Measurements from ENCODE around the gene KLHL25.

KLHL25 gene

DNA sequence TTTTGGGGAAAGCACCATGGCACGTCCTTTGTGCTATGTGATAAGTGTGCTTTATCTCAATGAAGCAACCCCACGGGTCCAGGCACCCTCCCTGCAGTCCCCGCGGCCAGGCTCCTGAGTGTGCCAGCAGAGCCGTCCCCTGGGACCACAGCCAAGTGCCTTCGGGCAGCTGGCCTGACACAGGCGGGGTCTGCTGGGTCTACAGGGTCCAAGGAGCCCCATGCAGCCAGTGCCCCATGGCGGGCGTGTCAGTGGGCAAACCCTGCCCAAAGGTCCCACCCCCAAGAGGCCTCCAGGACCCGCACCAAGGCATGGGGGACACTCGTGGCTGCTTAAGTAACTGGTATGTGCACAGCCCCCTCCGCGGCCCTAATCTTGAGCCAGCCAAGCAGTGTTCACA lies 35.3 kb downstream of the KLHL25 start:
- H3K27ac ChIP-seq (ENCODE audit: low read depth, low read length) = no peak overlapping the region
- H3K4me3 ChIP-seq (ENCODE audit: low read depth, low read length) = no peak overlapping the region
- no peaks in the 10 kb centered on the region for H3K79me2 ChIP-seq (ENCODE audit: control insufficient read depth, insufficient read depth, low read length, unreplicated experiment)
- H3K27me3 ChIP-seq (ENCODE audit: insufficient read depth, low read length) = no peaks in the 10 kb centered on the region
- H2AFZ ChIP-seq (ENCODE audit: low read length, unreplicated experiment) = no peak overlapping the region
- H3K4me1 ChIP-seq (ENCODE audit: control insufficient read depth, insufficient read depth, low read length, unreplicated experiment) = peaks cover 3% of the 10 kb centered on the region
- H3K36me3 ChIP-seq (ENCODE audit: insufficient read depth, low read length) = no peaks in the 10 kb centered on the region

DNA sequence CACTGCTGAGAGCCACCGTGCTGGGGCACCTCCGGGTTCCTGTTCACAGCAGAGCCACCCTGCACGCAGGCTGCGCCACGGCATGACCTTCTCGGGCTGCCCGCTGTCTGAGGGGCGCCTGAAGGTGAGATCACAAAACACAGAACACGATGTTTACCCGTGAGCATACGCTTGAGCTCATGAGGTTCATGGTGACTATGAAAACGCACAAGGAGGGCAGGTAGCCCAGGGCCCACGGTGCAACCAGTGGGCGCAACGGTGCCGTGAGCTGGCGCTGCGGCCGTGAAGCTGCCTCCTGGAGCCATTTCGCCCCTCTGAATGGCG lies 36.1 kb downstream of the KLHL25 start:
- Histone ChIP-seq H3K36me3 (ENCODE audit: insufficient read depth, low read length) (no peaks in the 10 kb centered on the region), H3K4me3 (ENCODE audit: low read depth, low read length) (no peak overlapping the region), H3K27ac (ENCODE audit: low read depth, low read length) (no peak overlapping the region), H3K27me3 (ENCODE audit: insufficient read depth, low read length) (no peaks in the 10 kb centered on the region), H3K4me1 (ENCODE audit: control insufficient read depth, insufficient read depth, low read length, unreplicated experiment) (no peaks in the 10 kb centered on the region), H3K79me2 (ENCODE audit: control insufficient read depth, insufficient read depth, low read length, unreplicated experiment) (no peaks in the 10 kb centered on the region), H2AFZ (ENCODE audit: low read length, unreplicated experiment) (no peak overlapping the region)

- H3K4me1 ChIP-seq (ENCODE audit: control insufficient read depth, insufficient read depth, low read length, unreplicated experiment) = no peaks in the 10 kb centered on the region
- H3K4me3 ChIP-seq (ENCODE audit: low read depth, low read length) = no peak overlapping the region
- H3K27me3 ChIP-seq (ENCODE audit: insufficient read depth, low read length) = no peaks in the 10 kb centered on the region
- no peak overlapping the region for H3K27ac ChIP-seq (ENCODE audit: low read depth, low read length)
- no peaks in the 10 kb centered on the region for H3K36me3 ChIP-seq (ENCODE audit: insufficient read depth, low read length)
- no peak overlapping the region for H2AFZ ChIP-seq (ENCODE audit: low read length, unreplicated experiment)
- H3K79me2 ChIP-seq (ENCODE audit: control insufficient read depth, insufficient read depth, low read length, unreplicated experiment) = no peaks in the 10 kb centered on the region
Measured at GRCh38 chr15:85757939-85758654, 36.6 kb downstream of the KLHL25 start.

DNA sequence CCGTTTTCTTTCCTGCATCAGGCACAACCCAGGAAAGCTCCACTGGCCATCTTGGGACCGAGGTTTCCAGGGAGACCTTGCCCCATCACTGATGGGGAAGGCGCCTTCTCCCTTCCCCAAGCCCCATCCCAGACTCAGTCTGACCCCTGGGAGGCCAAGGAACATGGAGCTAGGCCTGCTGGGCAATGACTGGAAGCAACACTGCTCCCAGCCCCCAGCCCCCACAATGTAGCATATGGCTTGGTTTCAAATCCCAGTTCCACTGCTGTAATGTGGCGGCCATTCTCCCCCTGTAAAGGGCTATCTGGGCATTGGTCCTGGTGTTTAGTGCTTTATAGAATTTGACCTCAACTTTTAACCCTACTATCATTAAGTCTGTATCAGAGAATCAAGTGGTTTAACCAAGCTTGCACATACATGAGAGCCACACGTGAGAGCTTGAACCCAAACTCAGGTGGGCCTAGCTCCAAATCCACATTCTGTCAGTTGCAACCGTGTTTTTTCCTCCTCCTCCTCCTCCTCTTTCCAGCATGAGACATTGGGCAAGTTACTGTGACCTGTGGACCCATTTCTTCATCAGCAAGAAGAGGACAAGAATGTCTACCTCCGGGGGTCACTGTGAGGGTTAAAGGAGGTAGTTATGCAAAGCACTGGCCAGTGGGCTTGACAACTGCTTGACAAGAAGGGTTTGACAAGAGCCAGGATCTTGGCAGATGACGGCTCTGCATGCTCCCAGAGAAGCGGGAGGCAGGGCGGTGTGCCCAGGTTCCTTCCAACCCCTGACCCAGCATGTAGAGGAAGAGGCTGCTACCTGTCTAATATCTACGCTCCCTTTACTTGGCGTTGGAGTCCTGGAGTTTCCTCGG lies 37.4 kb downstream of the KLHL25 start:
- H3K36me3 ChIP-seq (ENCODE audit: insufficient read depth, low read length) = no peaks in the 10 kb centered on the region
- H3K4me3 ChIP-seq (ENCODE audit: low read depth, low read length) = no peak overlapping the region
- no peak overlapping the region for H2AFZ ChIP-seq (ENCODE audit: low read length, unreplicated experiment)
- H3K27me3 ChIP-seq (ENCODE audit: insufficient read depth, low read length) = no peaks in the 10 kb centered on the region
- H3K27ac ChIP-seq (ENCODE audit: low read depth, low read length) = no peak overlapping the region
- no peaks in the 10 kb centered on the region for H3K4me1 ChIP-seq (ENCODE audit: control insufficient read depth, insufficient read depth, low read length, unreplicated experiment)
- H3K79me2 ChIP-seq (ENCODE audit: control insufficient read depth, insufficient read depth, low read length, unreplicated experiment) = no peaks in the 10 kb centered on the region

DNA sequence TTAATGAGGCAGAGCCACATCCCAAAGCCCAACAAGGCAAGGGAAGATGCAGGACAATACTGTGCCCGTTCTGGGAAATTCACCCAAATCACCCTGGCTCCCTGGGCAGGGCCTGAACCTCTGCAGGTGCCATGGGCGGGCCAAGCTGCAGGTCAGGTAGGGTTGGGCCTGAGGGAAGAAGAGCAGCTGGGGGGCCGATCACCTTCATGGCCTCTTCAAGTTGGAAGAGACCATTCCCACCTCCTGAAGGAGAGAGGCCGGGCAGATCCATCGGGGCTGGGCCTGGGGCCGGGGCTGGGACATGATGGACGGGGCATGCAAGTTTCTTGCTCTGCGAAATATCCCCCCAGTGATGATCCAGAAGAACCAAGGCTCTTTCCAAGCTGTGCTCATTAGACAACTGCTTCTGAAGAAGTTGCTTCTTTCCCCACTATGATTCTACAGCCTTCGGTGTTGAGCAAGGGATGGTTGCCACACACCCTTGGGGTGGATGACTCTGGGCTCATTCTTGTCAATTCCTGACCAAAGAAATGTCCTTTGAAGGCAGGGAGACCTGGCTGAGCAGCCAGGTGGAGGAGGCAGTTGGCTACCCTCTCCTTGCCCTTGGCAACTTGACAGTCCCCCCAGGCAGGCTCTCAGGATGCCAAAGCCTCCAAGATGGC lies 38.2 kb downstream of the KLHL25 start:
- no peaks in the 10 kb centered on the region for H3K4me1 ChIP-seq (ENCODE audit: control insufficient read depth, insufficient read depth, low read length, unreplicated experiment)
- H3K36me3 ChIP-seq (ENCODE audit: insufficient read depth, low read length) = no peaks in the 10 kb centered on the region
- H2AFZ ChIP-seq (ENCODE audit: low read length, unreplicated experiment) = no peak overlapping the region
- no peak overlapping the region for H3K4me3 ChIP-seq (ENCODE audit: low read depth, low read length)
- no peaks in the 10 kb centered on the region for H3K27me3 ChIP-seq (ENCODE audit: insufficient read depth, low read length)
- H3K79me2 ChIP-seq (ENCODE audit: control insufficient read depth, insufficient read depth, low read length, unreplicated experiment) = no peaks in the 10 kb centered on the region
- H3K27ac ChIP-seq (ENCODE audit: low read depth, low read length) = no peak overlapping the region

DNA sequence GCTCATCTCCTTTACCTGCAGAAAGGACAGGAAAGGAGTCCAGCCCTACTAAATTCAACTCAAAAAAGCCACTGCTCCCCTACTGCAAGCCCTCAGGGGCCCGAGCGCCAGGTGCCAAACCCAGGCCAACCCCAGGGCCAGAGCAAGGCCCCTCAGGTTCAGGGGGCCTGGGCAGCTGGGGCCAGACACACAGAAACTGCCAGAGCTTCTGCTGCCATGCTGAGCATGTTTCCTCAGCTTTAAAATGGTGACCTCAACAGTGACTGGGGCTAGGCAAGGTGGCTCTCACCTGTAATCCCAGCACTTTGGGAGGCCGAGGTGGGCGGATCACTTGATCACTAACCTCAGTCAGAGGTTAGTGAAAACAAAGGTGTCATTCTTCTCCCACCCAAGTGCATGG lies 38.8 kb downstream of the KLHL25 start:
- H3K4me3 ChIP-seq (ENCODE audit: low read depth, low read length) = no peak overlapping the region

GRCh38 chr15:85755471-85755870 lies 39.3 kb downstream of the KLHL25 start:
- no peaks in the 10 kb centered on the region for H3K4me1 ChIP-seq (ENCODE audit: control insufficient read depth, insufficient read depth, low read length, unreplicated experiment)
- no peak overlapping the region for H2AFZ ChIP-seq (ENCODE audit: low read length, unreplicated experiment)
- no peaks in the 10 kb centered on the region for H3K27me3 ChIP-seq (ENCODE audit: insufficient read depth, low read length)
- H3K27ac ChIP-seq (ENCODE audit: low read depth, low read length) = no peak overlapping the region
- no peaks in the 10 kb centered on the region for H3K79me2 ChIP-seq (ENCODE audit: control insufficient read depth, insufficient read depth, low read length, unreplicated experiment)
- no peak overlapping the region for H3K4me3 ChIP-seq (ENCODE audit: low read depth, low read length)
- H3K36me3 ChIP-seq (ENCODE audit: insufficient read depth, low read length) = no peaks in the 10 kb centered on the region

More for the DNA sequence above, 38.8 kb downstream of the KLHL25 start:
- H2AFZ ChIP-seq (ENCODE audit: low read length, unreplicated experiment) = no peak overlapping the region
- H3K4me1 ChIP-seq (ENCODE audit: control insufficient read depth, insufficient read depth, low read length, unreplicated experiment) = no peaks in the 10 kb centered on the region
- H3K36me3 ChIP-seq (ENCODE audit: insufficient read depth, low read length) = no peaks in the 10 kb centered on the region
- no peaks in the 10 kb centered on the region for H3K27me3 ChIP-seq (ENCODE audit: insufficient read depth, low read length)
- H3K79me2 ChIP-seq (ENCODE audit: control insufficient read depth, insufficient read depth, low read length, unreplicated experiment) = no peaks in the 10 kb centered on the region
- no peak overlapping the region for H3K27ac ChIP-seq (ENCODE audit: low read depth, low read length)

DNA sequence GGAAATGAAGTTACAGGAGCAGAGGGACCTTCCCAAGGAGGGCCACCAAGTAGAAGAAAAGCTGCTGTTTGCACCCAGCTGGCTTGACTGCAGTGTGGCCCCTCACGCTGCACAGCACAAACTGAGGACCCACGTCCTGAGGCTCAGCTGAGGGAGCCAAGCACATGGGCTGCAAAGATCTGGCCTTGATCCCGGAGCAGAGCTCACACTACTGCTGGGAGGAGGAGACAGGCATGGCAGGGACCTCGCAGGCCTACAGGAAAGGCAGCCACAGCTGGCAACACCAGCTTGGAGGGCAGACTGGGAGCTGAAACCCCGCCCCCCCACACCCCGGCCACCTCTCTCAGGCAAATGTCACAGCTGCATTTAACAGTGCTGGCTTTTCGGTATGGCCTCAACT lies 39.7 kb downstream of the KLHL25 start:
- no peaks in the 10 kb centered on the region for H3K4me1 ChIP-seq (ENCODE audit: control insufficient read depth, insufficient read depth, low read length, unreplicated experiment)
- no peak overlapping the region for H3K27ac ChIP-seq (ENCODE audit: low read depth, low read length)
- no peak overlapping the region for H3K4me3 ChIP-seq (ENCODE audit: low read depth, low read length)
- no peaks in the 10 kb centered on the region for H3K36me3 ChIP-seq (ENCODE audit: insufficient read depth, low read length)
- H2AFZ ChIP-seq (ENCODE audit: low read length, unreplicated experiment) = no peak overlapping the region
- no peaks in the 10 kb centered on the region for H3K79me2 ChIP-seq (ENCODE audit: control insufficient read depth, insufficient read depth, low read length, unreplicated experiment)
- no peaks in the 10 kb centered on the region for H3K27me3 ChIP-seq (ENCODE audit: insufficient read depth, low read length)

DNA sequence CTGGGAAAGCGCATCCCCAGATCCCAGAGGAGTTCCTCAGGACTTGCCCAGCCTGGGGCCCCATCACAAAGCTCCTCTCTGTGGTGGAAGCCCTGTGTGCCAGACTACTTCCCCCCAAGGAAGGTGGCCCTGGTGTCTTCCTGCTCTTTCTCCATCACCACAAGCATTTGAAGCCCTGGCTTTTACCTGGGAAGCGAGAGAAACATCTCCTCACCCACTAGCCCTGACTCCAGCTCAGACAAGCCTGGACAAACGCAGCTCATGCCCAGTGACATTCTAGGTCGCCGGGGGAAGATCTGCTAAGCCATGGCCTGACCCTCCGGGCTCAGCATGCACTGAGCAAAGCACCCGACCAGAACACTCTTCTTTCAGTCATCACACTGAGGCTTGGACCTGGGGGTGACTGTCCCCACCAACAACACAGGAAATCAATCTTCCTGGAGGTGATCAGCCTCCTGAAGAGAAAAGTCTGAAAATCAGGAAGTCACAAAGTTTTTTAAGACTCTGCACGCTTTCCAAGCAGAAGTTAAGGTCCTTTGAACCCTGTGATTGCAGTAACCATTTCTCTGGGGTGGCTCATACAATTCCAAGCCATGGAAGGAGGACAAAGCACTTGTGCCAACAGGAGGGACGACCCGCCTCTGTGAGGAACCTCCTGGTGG lies 40.8 kb downstream of the KLHL25 start:
- no peaks in the 10 kb centered on the region for H3K79me2 ChIP-seq (ENCODE audit: control insufficient read depth, insufficient read depth, low read length, unreplicated experiment)
- no peak overlapping the region for H2AFZ ChIP-seq (ENCODE audit: low read length, unreplicated experiment)
- no peaks in the 10 kb centered on the region for H3K36me3 ChIP-seq (ENCODE audit: insufficient read depth, low read length)
- H3K27me3 ChIP-seq (ENCODE audit: insufficient read depth, low read length) = no peaks in the 10 kb centered on the region
- H3K4me1 ChIP-seq (ENCODE audit: control insufficient read depth, insufficient read depth, low read length, unreplicated experiment) = no peaks in the 10 kb centered on the region
- no peak overlapping the region for H3K27ac ChIP-seq (ENCODE audit: low read depth, low read length)
- no peak overlapping the region for H3K4me3 ChIP-seq (ENCODE audit: low read depth, low read length)

DNA sequence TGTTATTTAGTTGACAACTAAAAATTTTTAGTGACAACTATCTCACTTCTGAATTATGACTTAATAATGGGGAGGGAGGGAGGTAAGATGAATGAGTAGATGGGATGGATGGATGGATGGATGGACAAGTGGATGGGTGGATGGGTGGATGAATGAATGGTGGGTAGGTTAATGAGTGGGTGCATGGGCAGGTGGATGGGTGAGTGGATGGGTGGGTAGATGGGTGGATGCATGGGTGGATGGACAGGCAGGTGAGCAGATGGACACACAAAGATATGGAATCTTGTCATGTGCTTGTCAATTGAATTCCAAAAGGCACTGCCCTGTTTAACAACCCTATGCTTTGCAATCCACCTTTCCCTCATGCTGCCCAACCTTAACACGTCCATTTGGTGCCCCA lies 41.5 kb downstream of the KLHL25 start:
- Histone ChIP-seq H3K79me2 (ENCODE audit: control insufficient read depth, insufficient read depth, low read length, unreplicated experiment) (no peaks in the 10 kb centered on the region), H3K4me1 (ENCODE audit: control insufficient read depth, insufficient read depth, low read length, unreplicated experiment) (no peaks in the 10 kb centered on the region), H3K36me3 (ENCODE audit: insufficient read depth, low read length) (no peaks in the 10 kb centered on the region), H3K27ac (ENCODE audit: low read depth, low read length) (no peak overlapping the region), H3K4me3 (ENCODE audit: low read depth, low read length) (no peak overlapping the region), H2AFZ (ENCODE audit: low read length, unreplicated experiment) (no peak overlapping the region), H3K27me3 (ENCODE audit: insufficient read depth, low read length) (no peaks in the 10 kb centered on the region)
